ENCODE data around the gene REEP6.

DNA sequence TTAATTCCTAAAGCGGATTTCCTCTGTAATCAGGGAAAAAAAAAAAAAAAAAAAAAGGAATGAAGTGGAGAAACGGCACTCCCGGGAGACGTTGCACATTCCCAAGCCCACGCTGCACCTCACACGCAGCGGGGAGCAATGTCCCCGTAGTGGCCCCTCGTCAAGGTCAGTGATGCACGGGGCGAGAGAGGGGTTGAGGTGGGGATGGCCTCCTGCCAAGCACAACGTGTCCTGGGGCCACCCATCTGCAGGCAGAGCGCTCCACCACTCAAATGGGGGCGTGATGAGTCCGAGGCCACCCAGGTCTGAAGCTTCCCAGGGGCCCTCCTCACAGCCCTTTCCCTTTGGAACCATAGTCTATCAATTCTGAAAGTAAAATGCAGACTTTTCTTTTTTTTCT lies 48.0 kb downstream of the REEP6 start:
- TF ChIP-seq, protein P1, sequence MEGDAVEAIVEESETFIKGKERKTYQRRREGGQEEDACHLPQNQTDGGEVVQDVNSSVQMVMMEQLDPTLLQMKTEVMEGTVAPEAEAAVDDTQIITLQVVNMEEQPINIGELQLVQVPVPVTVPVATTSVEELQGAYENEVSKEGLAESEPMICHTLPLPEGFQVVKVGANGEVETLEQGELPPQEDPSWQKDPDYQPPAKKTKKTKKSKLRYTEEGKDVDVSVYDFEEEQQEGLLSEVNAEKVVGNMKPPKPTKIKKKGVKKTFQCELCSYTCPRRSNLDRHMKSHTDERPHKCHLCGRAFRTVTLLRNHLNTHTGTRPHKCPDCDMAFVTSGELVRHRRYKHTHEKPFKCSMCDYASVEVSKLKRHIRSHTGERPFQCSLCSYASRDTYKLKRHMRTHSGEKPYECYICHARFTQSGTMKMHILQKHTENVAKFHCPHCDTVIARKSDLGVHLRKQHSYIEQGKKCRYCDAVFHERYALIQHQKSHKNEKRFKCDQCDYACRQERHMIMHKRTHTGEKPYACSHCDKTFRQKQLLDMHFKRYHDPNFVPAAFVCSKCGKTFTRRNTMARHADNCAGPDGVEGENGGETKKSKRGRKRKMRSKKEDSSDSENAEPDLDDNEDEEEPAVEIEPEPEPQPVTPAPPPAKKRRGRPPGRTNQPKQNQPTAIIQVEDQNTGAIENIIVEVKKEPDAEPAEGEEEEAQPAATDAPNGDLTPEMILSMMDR (IDR thresholded peaks at IDR 0.05 in 8 of 11, conservative IDR thresholded peaks at IDR 0.05 in 3 of 11) = no peak
- TF ChIP-seq POLR2A (IDR thresholded peaks at IDR 0.05) = no peak
